Measurements from ENCODE around the gene PSMD3.

- TF ChIP-seq CTCF (IDR thresholded peaks at IDR 0.05) (no peak), POLR2A (IDR thresholded peaks at IDR 0.05) (no peak)
These were observed 15.6 kb downstream of the PSMD3 start for GRCh38 chr17:39996162-39996561.
